Measurements from ENCODE around the gene ALDH2. TPM values are rescaled to one million over a fixed set of nuclear protein-coding genes. Genes with fewer than 3 reads are reported as not detected.

Gene ALDH2
- total and polyA plus RNA-seq, 2 donors from 2014 or later, result 178 to 318 TPM

DNA sequence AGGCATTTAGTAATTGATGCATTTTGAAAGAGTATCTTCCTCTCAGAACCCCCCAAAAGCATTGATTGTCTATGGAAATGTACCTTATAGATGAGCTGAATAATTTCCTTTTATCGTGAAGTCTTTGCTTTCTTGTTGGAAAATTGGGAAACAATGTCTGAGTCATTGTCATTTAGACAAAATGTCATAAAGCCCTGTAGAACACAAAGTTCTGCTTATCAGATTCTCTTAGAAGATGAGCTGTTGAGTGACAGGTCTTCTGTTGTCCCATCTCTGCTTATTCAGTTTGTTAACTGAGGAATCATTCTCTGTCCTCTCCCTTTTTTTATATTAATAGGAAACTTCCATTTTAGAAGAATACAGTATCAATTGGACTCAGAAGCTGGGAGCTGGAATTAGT is 98.2 kb downstream of the ALDH2 start:
- TF ChIP-seq, protein P1, sequence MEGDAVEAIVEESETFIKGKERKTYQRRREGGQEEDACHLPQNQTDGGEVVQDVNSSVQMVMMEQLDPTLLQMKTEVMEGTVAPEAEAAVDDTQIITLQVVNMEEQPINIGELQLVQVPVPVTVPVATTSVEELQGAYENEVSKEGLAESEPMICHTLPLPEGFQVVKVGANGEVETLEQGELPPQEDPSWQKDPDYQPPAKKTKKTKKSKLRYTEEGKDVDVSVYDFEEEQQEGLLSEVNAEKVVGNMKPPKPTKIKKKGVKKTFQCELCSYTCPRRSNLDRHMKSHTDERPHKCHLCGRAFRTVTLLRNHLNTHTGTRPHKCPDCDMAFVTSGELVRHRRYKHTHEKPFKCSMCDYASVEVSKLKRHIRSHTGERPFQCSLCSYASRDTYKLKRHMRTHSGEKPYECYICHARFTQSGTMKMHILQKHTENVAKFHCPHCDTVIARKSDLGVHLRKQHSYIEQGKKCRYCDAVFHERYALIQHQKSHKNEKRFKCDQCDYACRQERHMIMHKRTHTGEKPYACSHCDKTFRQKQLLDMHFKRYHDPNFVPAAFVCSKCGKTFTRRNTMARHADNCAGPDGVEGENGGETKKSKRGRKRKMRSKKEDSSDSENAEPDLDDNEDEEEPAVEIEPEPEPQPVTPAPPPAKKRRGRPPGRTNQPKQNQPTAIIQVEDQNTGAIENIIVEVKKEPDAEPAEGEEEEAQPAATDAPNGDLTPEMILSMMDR (IDR thresholded peaks at IDR 0.05; ENCODE audit: borderline replicate concordance, extremely low read depth, insufficient read depth), result no peak
- FAIRE-seq (no peak), DNase-seq (no peak)
- Histone ChIP-seq H3K9ac (ENCODE audit: low read length in 3 of 3) (no peak overlapping the region), H3K4me3 (ENCODE audit: low read length in 3 of 3) (no peak overlapping the region), H3K9me3 (ENCODE audit: control insufficient read depth in 2 of 3, insufficient read depth in 1 of 3, low read length in 3 of 3) (no peaks in the 10 kb centered on the region), H3K4me1 (ENCODE audit: control insufficient read depth in 2 of 3, insufficient read depth in 2 of 3, low read depth in 1 of 3, low read length in 3 of 3) (no peaks in the 10 kb centered on the region), H3K27ac (ENCODE audit: low read depth in 2 of 2, low read length in 2 of 2) (no peak overlapping the region), H3K36me3 (ENCODE audit: control insufficient read depth in 2 of 3, insufficient read depth in 3 of 3, low read length in 3 of 3) (peaks cover 7 to 19% (median 13%) of the 10 kb centered on the region in 3 donors), H3K27me3 (ENCODE audit: control insufficient read depth, insufficient read depth, low read length) (no peaks in the 10 kb centered on the region)
- intact Hi-C loops (cut with DNase I), result no loop called here

Small RNA genes lying within 50 kb of the gene (microRNA-seq; reads per million reads assigned to microRNA genes)
- gene MIR6761, result 1.0 reads per million

Other genes with a start within 250 kb of the ALDH2 start
- 56.5 TPM for gene ATXN2, start 167.6 kb upstream of the ALDH2 start, total RNA-seq
- gene ATXN2, start 167.6 kb upstream of the ALDH2 start, polyA plus RNA-seq (ENCODE audit: insufficient read depth, low read depth, low replicate concordance), result 27.1 TPM
- 17.2 TPM for gene BRAP, start 81.0 kb upstream of the ALDH2 start, total RNA-seq
- gene BRAP, start 81.0 kb upstream of the ALDH2 start, polyA plus RNA-seq (ENCODE audit: insufficient read depth, low read depth, low replicate concordance), result 9.6 TPM
- gene ACAD10, start 80.9 kb upstream of the ALDH2 start, total RNA-seq, result 33.7 TPM
- gene ACAD10, start 80.9 kb upstream of the ALDH2 start, polyA plus RNA-seq (ENCODE audit: insufficient read depth, low read depth, low replicate concordance), result 47.0 TPM
- gene MAPKAPK5, start 75.3 kb downstream of the ALDH2 start, total RNA-seq, result 45.7 TPM
- gene MAPKAPK5, start 75.3 kb downstream of the ALDH2 start, polyA plus RNA-seq (ENCODE audit: insufficient read depth, low read depth, low replicate concordance), result 20.5 TPM
- gene TMEM116, start 246.2 kb downstream of the ALDH2 start, total RNA-seq, result 20.2 TPM
- gene TMEM116, start 246.2 kb downstream of the ALDH2 start, polyA plus RNA-seq (ENCODE audit: insufficient read depth, low read depth, low replicate concordance), result 59.7 TPM
- gene ERP29, start 246.5 kb downstream of the ALDH2 start, total RNA-seq, result 104 TPM
- gene ERP29, start 246.5 kb downstream of the ALDH2 start, polyA plus RNA-seq (ENCODE audit: insufficient read depth, low read depth, low replicate concordance), result 220 TPM

All from kidney (tissue), 14 donors.